Urinary bladder (tissue), 4 donors: ENCODE results near the gene KLF11. TPM values are rescaled to one million over a fixed set of nuclear protein-coding genes. Genes with fewer than 3 reads are reported as not detected.
"Not testable (repeated sequence)": the region's sequence is repeated elsewhere in the genome, so short reads cannot be mapped to it uniquely, and the experiment has no call there.

Experiments used
- DNase-seq: peaks from one replicate; pipeline ENCODE4 v3.0.0-alpha.2; 2015; ENCODE audit errors: extremely low spot score
- H3K27ac ChIP-seq: one replicate; pipeline ENCODE4 v1.5.1; 2013; ENCODE audit warnings: low read depth, mild to moderate bottlenecking, moderate library complexity
- H3K36me3 ChIP-seq: one replicate; pipeline ENCODE4 v1.6.1; 2013; ENCODE audit warnings: mild to moderate bottlenecking, moderate library complexity; ENCODE audit not compliant: insufficient read depth
- H3K4me1 ChIP-seq: one replicate; pipeline ENCODE4 v1.6.1; 2013; ENCODE audit warnings: mild to moderate bottlenecking, moderate library complexity; ENCODE audit not compliant: insufficient read depth
- H3K4me3 ChIP-seq: one replicate; pipeline ENCODE4 v1.5.1; 2013; ENCODE audit warnings: low read depth, low read length
- WGBS: extraction: QIAGEN DNeasy Blood & Tissue Kit; methylation state at CpG from one replicate; pipeline ENCODE4 v1.1.7; 2013; 5-methylcytosine and 5-hydroxymethylcytosine counted together
- polyA plus RNA-seq: library from polyadenylated mRNA; stranded (reverse); fragments of 200-250 nt; gene quantifications from one replicate; pipeline ENCODE4 v1.2.3, GENCODE V29; 2013
- total RNA-seq: library from RNA; depleted of rRNA; stranded (reverse); fragments of >200 nt; gene quantifications from one replicate; pipeline ENCODE4 v1.2.3, GENCODE V29; 2014
- donor health status: healthy with polysubstance abuse.
- donor health status: healthy.

Gene KLF11
- total and polyA plus RNA-seq, 2 donors = 17.7 to 20.7 TPM

GRCh38 chr2:10026940-10027569 is 16.3 kb upstream of the KLF11 start:
- no peaks in the 10 kb centered on the region for H3K36me3 ChIP-seq
- no peak overlapping the region for H3K27ac ChIP-seq
- H3K4me1 ChIP-seq = no peaks in the 10 kb centered on the region
- 82% methylated on average over 8 of the region's 8 CpGs for WGBS
- no peak overlapping the region for H3K4me3 ChIP-seq
- DNase-seq = no peak

DNA sequence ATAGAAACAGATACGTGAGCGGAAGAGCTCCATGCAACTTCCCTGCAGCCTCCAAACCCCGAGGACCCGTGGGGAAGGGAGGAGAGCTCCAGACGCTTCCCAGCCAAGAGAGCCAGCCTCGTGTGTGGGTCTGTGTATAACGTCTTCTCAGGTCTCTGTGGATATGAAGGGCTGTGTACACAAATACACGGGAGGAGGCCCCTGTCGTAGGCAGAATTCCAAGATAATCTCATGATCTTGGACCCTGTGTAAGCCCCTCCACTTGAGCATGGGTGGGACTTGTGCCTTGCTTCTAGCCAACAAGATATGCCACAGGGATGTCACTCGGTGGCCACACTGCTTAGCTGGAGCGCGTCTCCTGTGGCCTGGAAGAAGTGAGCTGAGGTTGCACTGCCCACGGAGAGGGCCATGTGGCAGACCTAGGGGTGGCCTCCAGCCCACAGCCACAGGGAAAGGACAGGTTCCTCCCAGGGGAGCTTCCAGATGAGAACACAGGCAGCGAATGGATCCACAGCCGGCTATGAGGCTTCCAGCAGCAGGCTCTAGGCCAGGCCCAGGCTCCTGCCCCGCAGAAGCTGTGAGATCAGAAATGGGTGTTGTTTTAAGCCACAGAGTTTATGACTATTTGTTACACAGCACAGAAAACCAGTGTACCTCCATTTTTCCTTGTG is 15.6 kb upstream of the KLF11 start:
- Histone ChIP-seq H3K4me3 (no peak overlapping the region), H3K27ac (no peak overlapping the region), H3K36me3 (no peaks in the 10 kb centered on the region), H3K4me1 (no peaks in the 10 kb centered on the region)
- no peak for DNase-seq
- WGBS = 82% methylated on average over 16 of the region's 16 CpGs

DNA sequence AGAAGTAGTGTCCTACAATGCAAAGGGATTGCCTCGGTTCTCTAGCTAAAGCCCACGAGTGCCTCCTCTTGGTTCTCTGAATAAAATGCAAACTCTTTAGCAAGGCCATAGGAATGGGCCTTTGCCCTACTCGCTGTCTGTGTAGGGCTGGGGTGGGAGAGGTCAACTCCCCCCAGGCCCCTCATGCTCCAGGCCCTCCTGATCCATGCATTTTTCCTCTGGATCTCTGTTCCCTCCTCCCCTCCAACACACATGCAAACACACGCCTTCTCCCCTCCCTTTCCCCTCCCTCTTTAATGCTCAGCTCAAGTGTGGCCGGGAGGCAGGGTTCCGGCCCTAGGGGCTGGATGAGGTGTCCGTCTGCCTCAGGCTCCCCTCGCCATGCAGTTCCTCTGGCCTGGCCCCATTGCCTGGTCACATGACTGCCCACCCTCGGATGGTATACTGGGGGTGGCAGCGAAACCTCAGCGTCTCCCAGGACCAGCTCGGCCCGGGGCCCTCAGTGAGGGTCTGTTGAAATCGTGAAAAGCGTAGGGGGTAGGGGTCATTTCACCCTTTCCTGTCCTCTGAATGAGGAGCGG is 14.9 kb upstream of the KLF11 start:
- WGBS = 87% methylated on average over 16 of the region's 16 CpGs
- Histone ChIP-seq H3K4me1 (no peaks in the 10 kb centered on the region), H3K4me3 (no peak overlapping the region), H3K36me3 (no peaks in the 10 kb centered on the region), H3K27ac (no peak overlapping the region)
- no peak for DNase-seq

GRCh38 chr2:10028988-10029874 is 14.1 kb upstream of the KLF11 start:
- no peak overlapping the region for H3K4me3 ChIP-seq
- no peaks in the 10 kb centered on the region for H3K4me1 ChIP-seq
- no peak overlapping the region for H3K27ac ChIP-seq
- 41% methylated on average over 26 of the region's 26 CpGs for WGBS
- H3K36me3 ChIP-seq = no peaks in the 10 kb centered on the region
- DNase-seq = no peak

DNA sequence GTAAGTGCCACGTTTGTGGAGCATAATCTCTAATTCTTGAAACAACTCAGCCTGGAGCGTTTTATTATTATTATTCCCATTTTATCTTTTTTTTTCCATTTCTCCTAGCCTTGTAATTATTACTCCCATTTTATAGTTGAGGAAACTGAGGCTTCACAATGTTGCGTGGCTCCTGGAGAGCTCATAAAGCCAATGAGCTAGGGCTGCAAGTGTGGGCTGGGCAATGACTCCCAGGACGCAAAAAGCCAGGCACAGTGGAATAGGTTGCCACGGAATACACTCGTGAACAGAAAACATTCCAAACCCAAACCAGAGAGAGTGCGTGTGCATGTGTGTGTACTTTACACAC is 13.5 kb upstream of the KLF11 start:
- DNase-seq = no peak
- Histone ChIP-seq H3K4me3 (no peak overlapping the region), H3K27ac (no peak overlapping the region), H3K4me1 (no peaks in the 10 kb centered on the region), H3K36me3 (no peaks in the 10 kb centered on the region)
- 67% methylated on average over 7 of the region's 7 CpGs for WGBS

DNA sequence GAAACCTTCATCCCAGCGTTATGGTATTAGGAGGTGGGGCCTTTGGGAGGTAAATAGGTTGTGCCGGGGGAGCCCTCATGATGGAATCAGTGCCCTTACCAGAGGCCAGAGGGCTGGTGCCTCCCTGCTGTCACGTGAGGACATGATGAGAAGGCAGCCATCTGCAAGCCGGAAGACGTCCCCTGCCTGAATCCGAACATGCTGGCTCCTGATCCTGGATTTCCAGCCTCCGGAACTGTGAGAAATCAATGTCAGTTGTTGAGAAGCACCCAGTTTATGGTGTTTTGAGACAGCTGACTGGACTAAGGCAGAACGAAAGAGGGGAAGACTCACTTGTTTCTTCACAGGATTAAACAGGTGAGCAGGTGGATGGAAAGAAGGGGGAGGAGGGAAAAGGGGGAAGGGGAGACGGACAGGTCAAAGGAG is 13.0 kb upstream of the KLF11 start:
- no peak for DNase-seq
- H3K4me1 ChIP-seq = no peaks in the 10 kb centered on the region
- H3K36me3 ChIP-seq = no peaks in the 10 kb centered on the region
- H3K4me3 ChIP-seq = no peak overlapping the region
- 61% methylated on average over 9 of the region's 9 CpGs for WGBS
- no peak overlapping the region for H3K27ac ChIP-seq

DNA sequence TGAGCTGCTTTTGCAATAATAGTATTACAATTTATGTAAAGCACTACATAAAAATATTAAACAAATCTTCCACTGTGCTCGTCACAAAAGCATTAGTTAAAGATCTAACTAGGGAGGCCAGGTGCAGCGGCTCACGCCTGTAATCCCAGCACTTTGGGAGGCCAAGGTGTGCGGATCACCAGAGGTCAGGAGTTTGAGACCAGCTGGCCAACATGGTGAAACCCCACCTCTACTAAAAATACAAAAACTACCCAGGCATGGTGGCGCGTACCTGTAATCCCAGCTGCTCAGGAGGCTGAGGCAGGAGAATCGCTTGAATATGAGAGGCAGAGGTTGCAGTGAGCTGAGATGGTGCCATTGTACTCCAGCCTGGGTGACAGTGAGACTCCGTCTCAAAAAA is 12.6 kb upstream of the KLF11 start:
- not testable (repeated sequence) for H3K27ac ChIP-seq, H3K36me3 ChIP-seq, H3K4me3 ChIP-seq, DNase-seq, H3K4me1 ChIP-seq
- 90% methylated on average over 8 of the region's 8 CpGs for WGBS

GRCh38 chr2:10031886-10032745 is 11.2 kb upstream of the KLF11 start:
- Histone ChIP-seq H3K4me1 (no peaks in the 10 kb centered on the region), H3K4me3 (no peak overlapping the region)
- 92% methylated on average over 20 of the region's 20 CpGs for WGBS

GRCh38 chr2:10032746-10033105 is 10.6 kb upstream of the KLF11 start:
- 97% methylated on average over 7 of the region's 7 CpGs for WGBS

More at GRCh38 chr2:10031886-10032745, 11.2 kb upstream of the KLF11 start:
- H3K36me3 ChIP-seq = no peaks in the 10 kb centered on the region
- DNase-seq = no peak
- no peak overlapping the region for H3K27ac ChIP-seq

DNA sequence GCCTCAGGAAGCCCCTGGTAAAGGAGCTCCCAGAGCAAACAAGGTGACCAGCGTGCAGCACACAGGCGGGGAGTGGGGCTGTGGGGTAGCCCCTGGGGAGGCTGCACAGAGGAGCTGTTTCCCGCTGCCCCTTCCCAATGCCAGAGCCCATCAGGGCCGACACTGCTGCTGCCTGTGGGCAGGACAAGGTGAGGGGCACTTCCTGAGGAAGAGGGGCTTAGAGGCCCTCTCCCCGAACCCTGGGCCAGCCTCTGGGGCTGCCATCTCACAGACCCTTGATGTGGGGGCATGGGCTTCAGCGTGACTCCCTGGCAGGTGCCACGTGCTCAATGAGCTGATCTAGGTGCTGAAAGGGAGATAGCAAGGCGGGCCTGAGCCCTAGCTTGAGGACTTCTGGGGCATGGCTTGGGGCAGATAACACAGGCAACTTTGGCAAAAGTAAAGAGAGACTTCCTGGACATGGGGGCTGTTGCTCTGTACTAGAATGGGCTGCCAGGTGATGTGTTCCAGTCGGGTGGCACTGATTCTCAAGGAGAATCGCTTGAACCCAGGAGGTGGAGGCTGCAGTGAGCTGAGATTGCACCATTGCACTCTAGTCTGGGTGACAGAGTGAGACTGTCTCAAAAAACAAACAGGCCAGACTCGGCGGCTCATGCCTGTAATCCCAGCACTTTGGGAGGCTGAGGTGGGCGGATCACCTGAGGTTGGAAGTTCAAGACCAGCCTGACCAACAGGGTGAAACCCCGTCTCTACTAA is 9.9 kb upstream of the KLF11 start:
- DNase-seq = no peak
- WGBS = 89% methylated on average over 14 of the region's 14 CpGs
- no peaks in the 10 kb centered on the region for H3K36me3 ChIP-seq
- H3K4me3 ChIP-seq = no peak overlapping the region
- H3K27ac ChIP-seq = no peak overlapping the region
- H3K4me1 ChIP-seq = no peaks in the 10 kb centered on the region

More at GRCh38 chr2:10032746-10033105, 10.6 kb upstream of the KLF11 start:
- H3K4me1 ChIP-seq = no peaks in the 10 kb centered on the region
- no peaks in the 10 kb centered on the region for H3K36me3 ChIP-seq
- H3K4me3 ChIP-seq = no peak overlapping the region
- H3K27ac ChIP-seq = no peak overlapping the region
- no peak for DNase-seq

DNA sequence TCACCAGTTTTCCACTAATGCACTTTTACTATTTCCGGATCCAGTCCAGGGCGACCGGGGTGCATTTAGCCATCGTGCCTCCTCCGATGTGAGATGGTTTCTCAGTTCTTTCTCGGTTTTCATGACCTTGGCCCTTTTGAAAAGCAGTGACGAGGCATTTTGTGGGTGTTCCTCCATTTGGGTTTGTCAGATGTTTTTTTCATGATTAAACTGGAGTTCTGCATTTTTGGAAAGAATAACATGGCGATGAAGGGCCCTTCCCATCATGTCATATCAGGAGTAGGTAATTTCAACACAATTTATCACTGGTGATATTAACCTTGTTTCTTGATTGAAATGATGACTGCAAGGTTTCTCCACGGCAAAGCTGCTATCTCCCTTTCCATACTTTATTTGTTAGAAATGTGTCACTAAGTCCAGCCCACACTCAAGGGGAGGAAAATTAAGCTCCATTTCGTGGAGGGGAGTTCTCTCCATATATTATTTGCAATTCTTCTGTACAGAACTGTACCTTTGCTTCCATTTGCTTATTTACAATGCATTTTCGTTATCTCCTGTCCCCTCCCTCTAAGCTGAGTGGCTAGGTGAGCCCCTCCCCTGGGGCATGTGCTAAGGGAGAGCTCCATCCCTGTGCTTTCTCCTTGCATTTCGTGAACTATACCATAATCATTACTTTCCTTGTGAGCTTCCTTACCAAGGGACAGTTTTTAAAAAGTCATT is 8.9 kb upstream of the KLF11 start:
- Histone ChIP-seq H3K4me3 (no peak overlapping the region), H3K27ac (no peak overlapping the region), H3K4me1 (no peaks in the 10 kb centered on the region), H3K36me3 (no peaks in the 10 kb centered on the region)
- WGBS = 86% methylated on average over 12 of the region's 12 CpGs
- DNase-seq = no peak

GRCh38 chr2:10035053-10035422 is 8.3 kb upstream of the KLF11 start:
- WGBS = 76% methylated on average over 3 of the region's 3 CpGs
- Histone ChIP-seq H3K27ac (no peak overlapping the region), H3K4me1 (no peaks in the 10 kb centered on the region)

More at GRCh38 chr2:10035053-10035422, 8.3 kb upstream of the KLF11 start:
- no peak overlapping the region for H3K4me3 ChIP-seq
- H3K36me3 ChIP-seq = no peaks in the 10 kb centered on the region
- no peak for DNase-seq
